Transverse colon (tissue), 4 donors: Measurements from ENCODE around the gene PHYHIPL. TPM values are rescaled to one million over a fixed set of nuclear protein-coding genes. Genes with fewer than 3 reads are reported as not detected.

ENCODE experiments used
- DNase-seq: peaks from one replicate; pipeline ENCODE4 v3.0.0-alpha.2; 2019
- H3K27ac ChIP-seq, 4 donors: fragments of 200-600 bp; sonication (generic); 2 replicates each; pipeline ENCODE4 v1.5.1; 2016 to 2018; ENCODE audit warnings: inconsistent platforms in 4 of 4
- H3K27me3 ChIP-seq: fragments of 200-600 bp; sonication (generic); 2 replicates; pipeline ENCODE4 v1.5.1; 2017; ENCODE audit warnings: inconsistent platforms
- H3K36me3 ChIP-seq, 4 donors: fragments of 200-600 bp; sonication (generic); 2 replicates each; pipeline ENCODE4 v1.5.1; 2017 to 2019; ENCODE audit warnings: inconsistent platforms in 4 of 4
- H3K4me1 ChIP-seq, 4 donors: fragments of 200-600 bp; sonication (generic); 2 replicates each; pipeline ENCODE4 v1.5.1; 2017 to 2020; ENCODE audit warnings: inconsistent platforms in 4 of 4
- H3K4me3 ChIP-seq, 4 donors: fragments of 200-600 bp; sonication (generic); 1 replicate in 1 of 4; 2 replicates in 3 of 4; pipeline versions ENCODE4 v1.5.1 to v1.6.1; 2017 to 2019; ENCODE audit warnings: inconsistent platforms in 4 of 4
- H3K9me3 ChIP-seq, 2 donors: fragments of 200-600 bp; sonication (generic); 2 replicates each; pipeline ENCODE4 v1.5.1; 2017 to 2019; ENCODE audit warnings: inconsistent platforms in 2 of 2
- EP300 ChIP-seq: sonication (generic); formaldehyde crosslinking; IDR thresholded peaks from one replicate; pipeline ENCODE4 v1.6.1; 2017; ENCODE audit warnings: antibody characterized with exemption, low read depth
- POLR2A ChIP-seq: fragments of 450-650 bp; IDR thresholded peaks from one replicate; pipeline ENCODE4 v1.6.1; 2016; ENCODE audit warnings: antibody characterized with exemption, mild to moderate bottlenecking, moderate library complexity
- POLR2AphosphoS5 ChIP-seq, 3 donors: sonication (generic); formaldehyde crosslinking; IDR thresholded peaks; one replicate each; pipeline ENCODE4 v1.6.1; 2016; ENCODE audit warnings: antibody characterized with exemption in 3 of 3
- WGBS, 2 donors: methylation state at CpG; one replicate each; pipeline ENCODE4 v1.1.5; 2018; ENCODE audit warnings: low coverage in 1 of 2; 5-methylcytosine and 5-hydroxymethylcytosine counted together
- in situ Hi-C, 4 donors: fragments of 200-750 bp; cut with MboI; loops; one replicate each; pipeline versions ENCODE4 v1.15.0 to v1.15.1; 2017; ENCODE audit warnings: low sequenced_read_pairs in 3 of 4, low pct_ligation_motif_present in 1 of 4, low pct_unique_long_range_greater_than_20kb in 1 of 4
- intact Hi-C: fragments of 100-400 bp; cut with DNase I; formaldehyde crosslinking; loops from one replicate; pipeline ENCODE4 v1.15.1; 2023; ENCODE audit warnings: low total_unique reads
- total RNA-seq, 4 donors: library from RNA; depleted of rRNA; stranded (reverse); fragments of >200 nt; gene quantifications; one replicate each; pipeline ENCODE4 v1.1.0, GENCODE V29; 2016
- TF ChIP-seq, protein P1 (sequence below), 5 experiments: fragments of 200-600 bp in 3 of 5; fragments of 450-650 bp in 2 of 5; sonication (generic) in 3 of 5; IDR thresholded peaks; 1 replicate in 2 of 5; 2 replicates in 3 of 5; pipeline ENCODE4 v1.5.1; 2016 to 2017; ENCODE audit warnings: antibody characterized with exemption in 5 of 5, inconsistent platforms in 3 of 5, mild to moderate bottlenecking in 2 of 5, moderate library complexity in 1 of 5

The PHYHIPL gene
- total RNA-seq, 4 donors from 2014 or later: 0.27 to 0.48 TPM; not detected in 2

DNA sequence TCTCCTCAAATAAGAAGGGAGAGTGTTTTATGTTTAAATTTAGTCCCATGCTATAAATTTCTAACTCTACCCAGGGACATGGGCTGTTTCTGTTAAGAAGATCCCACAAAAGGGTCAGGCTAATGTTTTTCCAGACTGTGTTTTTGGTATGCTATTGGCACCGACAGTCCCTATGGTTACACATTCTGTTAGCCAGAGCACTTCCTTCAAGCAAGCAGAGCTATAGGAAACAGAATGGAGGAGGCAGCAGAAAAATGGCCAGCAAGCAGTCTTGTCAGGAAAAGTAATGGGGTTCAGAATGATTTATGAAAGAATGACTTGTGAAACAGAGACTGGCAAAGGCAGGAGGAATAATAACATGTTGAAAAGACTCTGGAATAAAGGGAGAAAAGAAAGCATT, 44.8 kb upstream of the PHYHIPL start:
- WGBS, 2 donors: 38 to 67% methylated on average over 1 of the region's 1 CpG
- H3K36me3 ChIP-seq: no peaks in the 10 kb centered on the region
- H3K4me3 ChIP-seq: no peak overlapping the region
- in situ Hi-C loops: no loop called here
- DNase-seq: no peak
- no peaks in the 10 kb centered on the region for H3K9me3 ChIP-seq
- intact Hi-C loops: no loop called here
- H3K4me1 ChIP-seq: no peaks in the 10 kb centered on the region
- no peak overlapping the region for H3K27ac ChIP-seq
- H3K27me3 ChIP-seq: no peaks in the 10 kb centered on the region
- TF ChIP-seq, protein P1, sequence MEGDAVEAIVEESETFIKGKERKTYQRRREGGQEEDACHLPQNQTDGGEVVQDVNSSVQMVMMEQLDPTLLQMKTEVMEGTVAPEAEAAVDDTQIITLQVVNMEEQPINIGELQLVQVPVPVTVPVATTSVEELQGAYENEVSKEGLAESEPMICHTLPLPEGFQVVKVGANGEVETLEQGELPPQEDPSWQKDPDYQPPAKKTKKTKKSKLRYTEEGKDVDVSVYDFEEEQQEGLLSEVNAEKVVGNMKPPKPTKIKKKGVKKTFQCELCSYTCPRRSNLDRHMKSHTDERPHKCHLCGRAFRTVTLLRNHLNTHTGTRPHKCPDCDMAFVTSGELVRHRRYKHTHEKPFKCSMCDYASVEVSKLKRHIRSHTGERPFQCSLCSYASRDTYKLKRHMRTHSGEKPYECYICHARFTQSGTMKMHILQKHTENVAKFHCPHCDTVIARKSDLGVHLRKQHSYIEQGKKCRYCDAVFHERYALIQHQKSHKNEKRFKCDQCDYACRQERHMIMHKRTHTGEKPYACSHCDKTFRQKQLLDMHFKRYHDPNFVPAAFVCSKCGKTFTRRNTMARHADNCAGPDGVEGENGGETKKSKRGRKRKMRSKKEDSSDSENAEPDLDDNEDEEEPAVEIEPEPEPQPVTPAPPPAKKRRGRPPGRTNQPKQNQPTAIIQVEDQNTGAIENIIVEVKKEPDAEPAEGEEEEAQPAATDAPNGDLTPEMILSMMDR (IDR thresholded peaks at IDR 0.05): no peak

DNA sequence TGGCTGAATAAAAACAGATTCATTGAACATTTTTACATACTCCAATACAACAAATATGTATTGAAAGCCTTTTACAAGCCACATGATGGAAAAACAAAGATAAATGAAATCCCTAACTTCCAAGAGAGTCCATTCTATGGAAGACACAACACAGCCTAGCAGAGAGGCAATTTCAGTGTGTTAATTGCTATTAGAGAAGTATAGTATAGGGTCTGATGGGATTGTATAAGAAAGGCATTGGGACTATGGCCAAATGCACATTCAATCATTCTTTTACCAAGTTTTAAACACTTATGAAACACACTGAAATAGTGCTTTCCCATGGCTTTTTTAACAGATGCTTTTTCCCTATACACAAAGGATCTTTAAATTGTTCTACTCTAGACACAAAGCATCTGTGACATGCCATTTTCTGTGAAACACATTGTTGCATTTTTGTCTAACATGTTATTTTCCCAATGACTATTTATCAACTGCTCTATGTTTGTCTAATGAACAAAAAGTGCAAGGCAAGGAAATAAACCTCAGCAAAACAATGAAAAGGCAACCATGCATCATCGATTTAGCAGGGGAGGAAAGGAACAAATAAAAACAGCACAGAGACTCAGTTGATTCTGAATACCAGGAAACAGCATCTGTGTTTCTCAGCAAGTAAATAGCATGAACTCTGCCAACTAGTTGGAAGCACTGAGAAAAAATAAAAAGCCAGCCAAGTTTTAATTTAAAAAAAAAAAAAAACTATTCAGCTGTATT, 42.4 kb upstream of the PHYHIPL start:
- Histone ChIP-seq H3K27me3 (no peaks in the 10 kb centered on the region), H3K27ac (no peak overlapping the region), H3K4me3 (no peak overlapping the region), H3K4me1 (no peaks in the 10 kb centered on the region), H3K36me3 (no peaks in the 10 kb centered on the region), H3K9me3 (no peaks in the 10 kb centered on the region)
- in situ Hi-C loops: no loop called here
- TF ChIP-seq, protein P1 (IDR thresholded peaks at IDR 0.05): no peak
- TF ChIP-seq EP300: no peak
- TF ChIP-seq POLR2A: no peak
- no peak for TF ChIP-seq POLR2AphosphoS5 (IDR thresholded peaks at IDR 0.05)
- no peak for DNase-seq
- intact Hi-C loops: no loop called here
- WGBS, 2 donors: 30 to 46% methylated on average over 1 of the region's 1 CpG

DNA sequence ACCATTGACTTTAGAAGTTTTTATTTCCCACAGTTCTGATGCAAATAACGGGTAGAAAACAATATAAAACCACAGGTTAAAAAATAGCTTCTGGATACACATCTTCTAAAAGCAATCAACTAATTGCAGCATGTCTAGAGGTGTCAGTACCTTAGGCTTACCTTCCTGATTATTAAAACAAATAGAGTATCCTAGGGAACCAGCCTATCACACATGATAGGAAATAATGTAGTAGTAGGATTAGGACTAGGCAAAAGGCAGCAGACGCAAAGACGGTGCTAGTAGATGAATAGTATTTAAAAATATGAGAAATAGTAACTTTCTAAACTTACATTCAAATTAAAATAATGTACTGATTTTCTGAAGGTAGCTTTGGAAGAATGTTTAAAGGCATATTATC, 41.7 kb upstream of the PHYHIPL start:
- Histone ChIP-seq H3K27me3 (no peaks in the 10 kb centered on the region), H3K4me3 (no peak overlapping the region)

DNA sequence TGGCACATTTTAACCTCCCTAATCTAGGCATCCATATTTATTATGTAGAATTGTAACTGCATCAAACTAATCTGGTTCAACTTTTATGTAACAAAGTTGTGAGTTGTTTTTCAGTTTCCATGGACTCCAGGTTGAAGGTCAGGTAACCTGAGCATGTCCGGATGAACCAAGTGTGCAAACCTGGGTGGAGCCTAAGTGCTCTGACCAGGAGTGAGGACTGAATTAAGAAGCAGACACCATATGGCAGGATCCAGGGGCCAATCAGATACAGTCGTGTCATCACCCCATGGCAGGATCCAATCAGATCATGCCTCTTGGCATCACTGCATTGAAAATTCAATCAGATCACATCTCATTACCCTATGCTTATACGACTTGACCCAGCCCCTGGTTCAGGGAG, 41.2 kb upstream of the PHYHIPL start:
- TF ChIP-seq, protein P1 (IDR thresholded peaks at IDR 0.05): no peak
- TF ChIP-seq POLR2AphosphoS5 (IDR thresholded peaks at IDR 0.05) (no peak), EP300 (no peak), POLR2A (no peak)
- WGBS, 2 donors: 13 to 62% methylated on average over 1 to 3 of the region's 3 CpGs
- intact Hi-C loops: no loop called here

More for the DNA sequence above, 41.7 kb upstream of the PHYHIPL start:
- no peak for DNase-seq
- in situ Hi-C loops: no loop called here
- Histone ChIP-seq H3K4me1 (no peaks in the 10 kb centered on the region), H3K9me3 (no peaks in the 10 kb centered on the region), H3K36me3 (no peaks in the 10 kb centered on the region), H3K27ac (no peak overlapping the region)
- intact Hi-C loops: no loop called here
- TF ChIP-seq EP300 (no peak), POLR2AphosphoS5 (IDR thresholded peaks at IDR 0.05) (no peak), POLR2A (no peak)
- TF ChIP-seq, protein P1 (IDR thresholded peaks at IDR 0.05): no peak
- 89 to 91% methylated on average over 3 of the region's 3 CpGs for WGBS, 2 donors

More for the DNA sequence above, 41.2 kb upstream of the PHYHIPL start:
- no peak overlapping the region for H3K4me3 ChIP-seq
- H3K27me3 ChIP-seq: no peaks in the 10 kb centered on the region
- H3K4me1 ChIP-seq: no peaks in the 10 kb centered on the region
- no peaks in the 10 kb centered on the region for H3K9me3 ChIP-seq
- H3K27ac ChIP-seq: no peak overlapping the region
- no peak for DNase-seq
- no peaks in the 10 kb centered on the region for H3K36me3 ChIP-seq
- in situ Hi-C loops: no loop called here
